Measurements from ENCODE around the gene EEF1AKMT1.

EEF1AKMT1 gene

GRCh38 chr13:20773194-20774080, at the start of gene EEF1AKMT1:
TSS of gene EEF1AKMT1 (minus strand) at chr13:20773961. CDS start at chr13:20757598, 16,363 bp downstream.
- peak; percentile 36 for DNase-seq

- no peak for DNase-seq
These were observed 49.3 kb upstream of the EEF1AKMT1 start for GRCh38 chr13:20823071-20823470.

GRCh38 chr13:20822406-20822805, 48.6 kb upstream of the EEF1AKMT1 start:
- no peak for DNase-seq

GRCh38 chr13:20819715-20820114, 46.0 kb upstream of the EEF1AKMT1 start:
- no peak for DNase-seq

GRCh38 chr13:20815464-20815863, 41.7 kb upstream of the EEF1AKMT1 start:
- no peak for DNase-seq

- peak; percentile 69 for DNase-seq
These were observed 40.6 kb upstream of the EEF1AKMT1 start for GRCh38 chr13:20814224-20814910.

- no peak for DNase-seq
These were observed 39.1 kb upstream of the EEF1AKMT1 start for GRCh38 chr13:20812890-20813289.

- DNase-seq = no peak
These were observed 37.0 kb upstream of the EEF1AKMT1 start for GRCh38 chr13:20810808-20811207.

- no peak for DNase-seq
These were observed 35.1 kb upstream of the EEF1AKMT1 start for GRCh38 chr13:20808874-20809273.

- DNase-seq = no peak
These were observed 29.6 kb upstream of the EEF1AKMT1 start for GRCh38 chr13:20803180-20803965.

- DNase-seq = no peak
These were observed 27.9 kb upstream of the EEF1AKMT1 start for GRCh38 chr13:20801707-20802106.

GRCh38 chr13:20799726-20800416, 26.1 kb upstream of the EEF1AKMT1 start:
- DNase-seq = no peak

- DNase-seq = no peak
These were observed 24.3 kb upstream of the EEF1AKMT1 start for GRCh38 chr13:20798027-20798426.

GRCh38 chr13:20796791-20797508, 23.2 kb upstream of the EEF1AKMT1 start:
- DNase-seq = no peak

GRCh38 chr13:20789665-20790064, 15.9 kb upstream of the EEF1AKMT1 start:
- no peak for DNase-seq

GRCh38 chr13:20788312-20788711, 14.6 kb upstream of the EEF1AKMT1 start:
- DNase-seq = no peak

- DNase-seq = no peak
These were observed 13.4 kb upstream of the EEF1AKMT1 start for GRCh38 chr13:20787180-20787579.

GRCh38 chr13:20782116-20782708, 8.5 kb upstream of the EEF1AKMT1 start:
- DNase-seq = no peak

- no peak for DNase-seq
These were observed 6.6 kb upstream of the EEF1AKMT1 start for GRCh38 chr13:20780317-20780716.

- DNase-seq = no peak
These were observed 5.6 kb upstream of the EEF1AKMT1 start for GRCh38 chr13:20779405-20779804.

- DNase-seq = no peak
These were observed 4.5 kb upstream of the EEF1AKMT1 start for GRCh38 chr13:20778311-20778710.

GRCh38 chr13:20776751-20777150, 3.0 kb upstream of the EEF1AKMT1 start:
- DNase-seq = no peak
